ENCODE results near the gene ENC1. TPM values are rescaled to one million over a fixed set of nuclear protein-coding genes. Genes with fewer than 3 reads are reported as not detected.
A peak's percentile ranks its signal among the peaks of the same experiment; 100 is the strongest.

ENC1 gene
- total and polyA plus RNA-seq, 2 experiments from 2014 or later: 0.56 to 6.5 TPM

DNA sequence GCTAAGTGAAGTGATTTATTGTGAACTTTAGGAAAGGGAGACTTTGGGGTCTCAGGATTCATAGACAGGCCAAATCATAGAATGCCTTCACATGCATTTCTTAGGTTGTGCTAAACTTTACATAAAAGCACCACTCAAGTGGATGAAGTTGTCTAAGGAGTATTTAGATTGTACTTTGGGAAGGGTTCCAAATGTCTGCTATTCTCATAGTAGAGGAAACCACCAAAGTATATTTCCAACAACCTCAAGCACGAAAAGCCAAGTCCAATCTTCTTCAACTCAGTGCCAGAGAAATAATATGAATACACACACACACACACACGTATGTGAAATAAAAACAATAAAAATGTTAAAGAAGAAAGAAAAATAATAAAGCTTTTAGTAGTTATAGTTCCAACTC is 41.8 kb downstream of the ENC1 start:
- DNase-seq (ENCODE audit: low read depth in 1 of 2, low spot score in 1 of 2): peak in 1 of 2 donors; percentile 54
- TF ChIP-seq, protein P1, sequence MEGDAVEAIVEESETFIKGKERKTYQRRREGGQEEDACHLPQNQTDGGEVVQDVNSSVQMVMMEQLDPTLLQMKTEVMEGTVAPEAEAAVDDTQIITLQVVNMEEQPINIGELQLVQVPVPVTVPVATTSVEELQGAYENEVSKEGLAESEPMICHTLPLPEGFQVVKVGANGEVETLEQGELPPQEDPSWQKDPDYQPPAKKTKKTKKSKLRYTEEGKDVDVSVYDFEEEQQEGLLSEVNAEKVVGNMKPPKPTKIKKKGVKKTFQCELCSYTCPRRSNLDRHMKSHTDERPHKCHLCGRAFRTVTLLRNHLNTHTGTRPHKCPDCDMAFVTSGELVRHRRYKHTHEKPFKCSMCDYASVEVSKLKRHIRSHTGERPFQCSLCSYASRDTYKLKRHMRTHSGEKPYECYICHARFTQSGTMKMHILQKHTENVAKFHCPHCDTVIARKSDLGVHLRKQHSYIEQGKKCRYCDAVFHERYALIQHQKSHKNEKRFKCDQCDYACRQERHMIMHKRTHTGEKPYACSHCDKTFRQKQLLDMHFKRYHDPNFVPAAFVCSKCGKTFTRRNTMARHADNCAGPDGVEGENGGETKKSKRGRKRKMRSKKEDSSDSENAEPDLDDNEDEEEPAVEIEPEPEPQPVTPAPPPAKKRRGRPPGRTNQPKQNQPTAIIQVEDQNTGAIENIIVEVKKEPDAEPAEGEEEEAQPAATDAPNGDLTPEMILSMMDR (IDR thresholded peaks at IDR 0.05; ENCODE audit: low read depth, low read length): no peak
- H3K36me3 ChIP-seq: no peaks in the 10 kb centered on the region
- H3K4me3 ChIP-seq: no peak overlapping the region
- H3K4me1 ChIP-seq (ENCODE audit: low read depth): peaks cover 15% of the 10 kb centered on the region
- H3K27ac ChIP-seq: no peak overlapping the region
- no peaks in the 10 kb centered on the region for H3K9me3 ChIP-seq (ENCODE audit: low read depth)
- no peaks in the 10 kb centered on the region for H3K27me3 ChIP-seq

- Histone ChIP-seq H3K4me3 (no peak overlapping the region), H3K9me3 (ENCODE audit: low read depth) (no peaks in the 10 kb centered on the region), H3K27me3 (no peaks in the 10 kb centered on the region), H3K4me1 (ENCODE audit: low read depth) (peaks cover 15% of the 10 kb centered on the region), H3K36me3 (no peaks in the 10 kb centered on the region), H3K27ac (peak overlapping the region; percentile 65)
- TF ChIP-seq, protein P1 (IDR thresholded peaks at IDR 0.05; ENCODE audit: low read depth, low read length): no peak
- peak in 1 of 2 donors; percentile 45 for DNase-seq (ENCODE audit: low read depth in 1 of 2, low spot score in 1 of 2)
Observed at GRCh38 chr5:74596927-74597326, 43.6 kb downstream of the ENC1 start.

- TF ChIP-seq, protein P1 (IDR thresholded peaks at IDR 0.05; ENCODE audit: low read depth, low read length): no peak
- DNase-seq (ENCODE audit: low read depth in 1 of 2, low spot score in 1 of 2): peak; percentile 79 to 93
- no peaks in the 10 kb centered on the region for H3K36me3 ChIP-seq
- no peaks in the 10 kb centered on the region for H3K9me3 ChIP-seq (ENCODE audit: low read depth)
- peak overlapping the region; percentile 86 for H3K27ac ChIP-seq
- no peak overlapping the region for H3K4me3 ChIP-seq
- no peaks in the 10 kb centered on the region for H3K27me3 ChIP-seq
- H3K4me1 ChIP-seq (ENCODE audit: low read depth): peaks cover 15% of the 10 kb centered on the region
Observed at GRCh38 chr5:74595143-74595925, 45.2 kb downstream of the ENC1 start.

- no peaks in the 10 kb centered on the region for H3K27me3 ChIP-seq
- DNase-seq (ENCODE audit: low read depth in 1 of 2, low spot score in 1 of 2): peak in 1 of 2 donors; percentile 49
Observed at GRCh38 chr5:74594137-74595040, 46.1 kb downstream of the ENC1 start.

More at GRCh38 chr5:74594137-74595040, 46.1 kb downstream of the ENC1 start:
- H3K27ac ChIP-seq: peak overlapping the region; percentile 73
- no peak overlapping the region for H3K4me3 ChIP-seq
- TF ChIP-seq, protein P1 (IDR thresholded peaks at IDR 0.05; ENCODE audit: low read depth, low read length): no peak
- H3K9me3 ChIP-seq (ENCODE audit: low read depth): no peaks in the 10 kb centered on the region
- no peaks in the 10 kb centered on the region for H3K36me3 ChIP-seq
- peaks cover 15% of the 10 kb centered on the region for H3K4me1 ChIP-seq (ENCODE audit: low read depth)

All from cardiac muscle cell (in vitro differentiated cells and primary cell).